ENCODE data around the gene NDUFAB1. TPM values are rescaled to one million over a fixed set of nuclear protein-coding genes. Genes with fewer than 3 reads are reported as not detected.
A peak's percentile ranks its signal among the peaks of the same experiment; 100 is the strongest.
"Not testable (repeated sequence)": the region's sequence is repeated elsewhere in the genome, so short reads cannot be mapped to it uniquely, and the experiment has no call there.

NDUFAB1 gene
- total RNA-seq, 2 experiments from 2014 or later = 152 to 153 TPM

DNA sequence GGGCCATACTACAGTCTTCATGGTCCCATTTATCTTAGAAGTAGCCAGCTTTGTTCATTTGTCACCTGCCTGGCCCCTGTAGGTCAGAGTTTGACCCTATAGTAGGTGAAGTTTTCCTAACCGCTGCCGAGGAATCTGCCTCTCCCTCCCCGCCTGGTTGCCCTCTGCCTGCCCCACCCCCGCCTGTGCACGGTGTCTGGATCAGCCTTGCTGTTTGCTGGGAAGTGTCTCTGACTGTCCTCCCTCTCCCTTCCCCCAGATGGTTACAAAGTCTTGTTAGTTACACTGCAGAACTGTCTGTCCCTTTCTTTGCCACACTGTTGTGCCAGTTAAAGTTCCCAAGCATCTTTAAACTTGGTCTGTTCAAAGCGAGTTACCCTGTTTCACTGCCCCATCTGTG is 32.9 kb downstream of the NDUFAB1 start:
- intact Hi-C loops (cut with micrococcal nuclease) = no loop called here
- DNase-seq = no peak
- Mint-ChIP-seq H3K27ac (no peak overlapping the region), H3K4me1 (ENCODE audit: low read depth) (peaks cover 25% of the 10 kb centered on the region), H3K27me3 (no peaks in the 10 kb centered on the region), H3K36me3 (peaks cover 42% of the 10 kb centered on the region), H3K9me3 (no peaks in the 10 kb centered on the region), H3K4me3 (no peak overlapping the region)
- POLR2A ChIA-PET = interaction anchor here (1.2 kb wide), 1 partner anchor 13 kb away, joined by 3 read pairs; no protein-coding TSS in a partner anchor
- CTCF ChIA-PET = interaction anchor here (2.2 kb wide), 1 partner anchor 34 kb away, joined by 12 read pairs; the partner anchor contains the start of gene NDUFAB1

DNA sequence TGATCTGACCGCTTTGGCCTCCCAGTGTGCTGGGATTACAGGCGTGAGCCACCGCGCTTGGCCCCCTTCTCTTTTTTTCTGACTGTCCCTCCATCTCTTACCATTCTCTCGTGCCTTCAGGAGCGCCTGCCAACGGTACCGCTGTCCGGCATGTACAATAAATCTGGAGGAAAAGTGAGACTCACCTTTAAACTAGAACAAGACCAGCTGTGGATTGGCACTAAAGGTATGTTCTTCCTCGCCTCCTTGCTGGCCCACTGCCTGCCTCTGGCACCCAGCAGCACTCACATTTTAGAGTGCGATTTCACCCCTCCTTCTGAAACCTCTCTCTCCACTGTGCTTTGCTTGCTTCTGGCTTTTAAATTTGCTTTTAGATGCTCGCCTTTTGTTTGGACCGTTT is 33.6 kb downstream of the NDUFAB1 start:
- Mint-ChIP-seq H3K27me3 (no peaks in the 10 kb centered on the region), H3K4me1 (ENCODE audit: low read depth) (peaks cover 25% of the 10 kb centered on the region), H3K9me3 (no peaks in the 10 kb centered on the region), H3K36me3 (peaks cover 39% of the 10 kb centered on the region), H3K27ac (no peak overlapping the region), H3K4me3 (no peak overlapping the region)
- CTCF ChIA-PET = interaction anchor here (2.2 kb wide), 1 partner anchor 35 kb away, joined by 12 read pairs; the partner anchor contains the start of gene NDUFAB1
- DNase-seq = no peak
- intact Hi-C loops (cut with micrococcal nuclease) = no loop called here
- POLR2A ChIA-PET = interaction anchor here (1.2 kb wide), 1 partner anchor 14 kb away, joined by 3 read pairs; no protein-coding TSS in a partner anchor

DNA sequence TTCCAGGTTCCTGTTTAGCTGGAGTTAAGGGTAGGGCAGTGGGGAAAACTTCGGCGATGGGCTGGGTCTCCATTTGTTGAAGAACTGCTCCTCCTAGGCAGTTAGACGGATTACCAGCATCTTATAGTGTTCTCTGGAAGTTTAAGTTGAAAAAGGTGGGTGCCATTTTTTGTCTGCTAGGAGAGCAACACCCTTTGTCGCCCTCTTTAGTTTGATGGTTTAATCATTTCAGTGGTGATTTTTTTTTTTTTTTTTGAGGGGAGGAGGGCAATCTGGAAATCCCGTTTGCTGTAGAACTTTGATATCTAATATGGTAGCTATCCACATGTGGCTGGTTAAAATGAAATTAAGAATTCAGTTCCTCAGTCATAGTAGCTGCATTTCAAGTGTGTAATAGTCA is 34.5 kb downstream of the NDUFAB1 start:
- DNase-seq = no peak

DNA sequence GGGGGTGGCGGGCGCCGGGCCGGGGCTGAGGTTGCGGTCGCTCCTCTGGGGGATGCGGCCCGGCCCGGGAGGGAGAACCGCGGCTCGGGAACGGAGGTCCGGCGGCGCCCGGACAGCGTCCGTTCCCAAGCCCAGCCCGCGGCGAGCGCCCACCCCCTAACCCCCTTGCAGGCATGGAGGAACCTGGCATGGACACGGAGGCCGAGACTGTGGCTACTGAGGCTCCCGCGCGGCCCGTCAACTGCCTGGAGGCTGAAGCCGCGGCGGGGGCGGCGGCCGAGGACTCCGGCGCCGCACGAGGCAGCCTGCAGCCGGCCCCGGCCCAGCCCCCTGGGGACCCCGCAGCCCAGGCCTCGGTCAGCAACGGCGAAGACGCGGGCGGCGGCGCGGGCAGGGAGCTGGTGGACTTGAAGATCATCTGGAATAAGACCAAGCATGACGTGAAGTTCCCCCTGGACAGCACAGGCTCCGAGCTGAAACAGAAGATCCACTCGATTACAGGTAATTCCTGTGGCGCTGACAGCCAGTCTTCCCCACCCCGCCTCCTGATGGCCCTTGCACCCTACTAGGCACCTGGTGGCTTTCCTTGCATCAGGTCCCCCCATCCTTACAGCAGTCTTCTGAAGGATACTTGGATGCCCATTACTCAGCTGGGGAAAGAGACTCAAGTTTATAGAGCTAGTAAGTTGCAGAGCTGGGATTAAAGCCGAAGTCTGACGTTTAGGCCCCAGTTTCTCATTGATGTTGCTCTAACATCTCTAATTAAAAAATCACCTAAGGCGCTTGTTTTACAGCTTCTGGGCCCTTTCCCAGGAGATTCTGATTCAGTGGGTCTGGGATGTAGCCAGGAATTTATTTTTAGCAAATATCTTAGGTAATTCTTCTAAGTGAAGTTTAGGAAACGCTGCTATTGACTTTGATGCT is 38.1 kb downstream of the NDUFAB1 start:
- no peak for DNase-seq
- Mint-ChIP-seq H3K4me1 (ENCODE audit: low read depth) (peaks cover 41% of the 10 kb centered on the region), H3K9me3 (no peaks in the 10 kb centered on the region), H3K27ac (peak overlapping the region; percentile 85), H3K4me3 (peak overlapping the region; percentile 90), H3K36me3 (peaks cover 23% of the 10 kb centered on the region), H3K27me3 (no peaks in the 10 kb centered on the region)
- intact Hi-C loops (cut with micrococcal nuclease) = loop anchor here (1.0 to 5.0 kb wide), 6 partner anchors 38 to 119 kb away; partner anchors contain the start of genes COG7, DCTN5, GGA2 and NDUFAB1
- POLR2A ChIA-PET = interaction anchor here (0.5 to 1.5 kb wide), 7 partner anchors 13 to 1456 kb away, joined by 3 to 6 read pairs (median 3); partner anchors contain the start of genes COG7, DCTN5 and PALB2
- CTCF ChIA-PET = interaction anchor here (0.7 to 3.7 kb wide), 11 partner anchors 10 to 173 kb away, joined by 3 to 13 read pairs (median 3); partner anchors contain the start of genes DCTN5, NDUFAB1 and PALB2

More for the DNA sequence above, 34.5 kb downstream of the NDUFAB1 start:
- H3K9me3 Mint-ChIP-seq = no peaks in the 10 kb centered on the region
- H3K4me1 Mint-ChIP-seq (ENCODE audit: low read depth) = peaks cover 30% of the 10 kb centered on the region
- intact Hi-C loops (cut with micrococcal nuclease) = no loop called here
- H3K4me3 Mint-ChIP-seq = no peak overlapping the region
- peak overlapping the region; percentile 49 for H3K27ac Mint-ChIP-seq
- CTCF ChIA-PET = interaction anchor here (1.0 to 2.2 kb wide), 2 partner anchors 16 to 35 kb away, joined by 4 to 12 read pairs; partner anchors contain the start of gene NDUFAB1
- peaks cover 35% of the 10 kb centered on the region for H3K36me3 Mint-ChIP-seq
- H3K27me3 Mint-ChIP-seq = no peaks in the 10 kb centered on the region
- POLR2A ChIA-PET = no interaction called here

DNA sequence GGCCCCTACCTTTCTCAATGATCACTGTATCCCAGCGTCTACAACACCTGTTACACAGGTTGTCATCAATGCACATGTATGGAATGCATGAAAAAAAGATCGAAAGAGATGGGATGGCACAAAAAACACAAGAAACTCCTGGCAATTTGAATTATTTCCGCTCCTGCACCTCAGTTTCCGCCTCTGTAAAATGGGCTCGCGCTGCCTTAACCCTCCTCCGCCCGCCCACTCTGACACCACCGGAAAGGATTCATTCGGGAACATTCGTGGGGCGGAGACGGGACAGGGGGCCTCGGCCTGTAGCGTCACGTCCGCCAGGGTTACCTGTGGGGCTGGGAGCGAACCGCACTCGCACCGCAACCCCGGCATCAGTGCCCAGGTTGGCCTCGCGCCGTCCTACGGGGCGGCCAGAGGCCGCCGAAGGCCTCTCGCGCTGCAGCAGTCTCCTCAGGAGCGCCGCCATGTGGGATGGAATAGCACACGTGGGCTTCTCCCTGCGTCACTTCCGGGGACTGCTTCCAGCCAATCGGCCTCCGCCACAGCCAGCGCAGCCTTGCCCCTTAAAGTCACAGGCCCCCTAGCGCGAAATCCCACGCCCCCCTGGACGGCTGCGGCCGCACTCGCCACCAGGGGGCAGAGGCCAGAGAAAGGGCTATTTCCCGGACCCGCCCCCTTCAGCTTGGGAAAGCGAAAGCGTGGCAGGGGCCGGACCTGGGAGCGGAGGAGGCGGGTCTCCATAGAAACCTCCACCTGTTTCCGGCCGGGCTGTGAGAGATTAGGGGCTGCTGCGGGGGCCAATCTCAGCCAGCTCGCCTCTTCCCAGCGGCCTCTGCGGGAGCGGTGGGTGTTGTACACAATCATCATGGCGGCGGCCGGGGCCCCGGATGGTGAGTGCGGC is 39.0 kb downstream of the NDUFAB1 start, which contains the start of the genes EARS2 and UBFD1:
EARS2 (minus strand) TSS at position 470 of the 898 bp plus-strand sequence; CDS start at position 463, 7 bp downstream.
UBFD1 (plus strand) TSS at position 847 of the 898 bp plus-strand sequence; CDS start at position 863, 16 bp downstream.
- Mint-ChIP-seq H3K27ac (peak within 1 kb of the TSS; percentile 85), H3K9me3 (no peaks in the 10 kb centered on the region), H3K27me3 (no peaks in the 10 kb centered on the region), H3K36me3 (peaks cover 14% of the 10 kb centered on the region), H3K4me3 (peak within 1 kb of the TSS; percentile 90), H3K4me1 (ENCODE audit: low read depth) (peaks cover 41% of the 10 kb centered on the region)
- intact Hi-C loops (cut with micrococcal nuclease) = loop anchor here (1.0 to 5.0 kb wide), 6 partner anchors 39 to 120 kb away; partner anchors contain the start of genes COG7, DCTN5, GGA2 and NDUFAB1
- peak; percentile 99 for DNase-seq
- ChIA-PET POLR2A (interaction anchor here (0.6 to 1.5 kb wide), 7 partner anchors 14 to 307 kb away, joined by 3 to 6 read pairs (median 3); partner anchors contain the start of genes COG7, DCTN5 and PALB2), CTCF (interaction anchor here (0.7 to 3.7 kb wide), 10 partner anchors 9 to 105 kb away, joined by 3 to 13 read pairs (median 3); partner anchors contain the start of genes DCTN5, NDUFAB1 and PALB2)

DNA sequence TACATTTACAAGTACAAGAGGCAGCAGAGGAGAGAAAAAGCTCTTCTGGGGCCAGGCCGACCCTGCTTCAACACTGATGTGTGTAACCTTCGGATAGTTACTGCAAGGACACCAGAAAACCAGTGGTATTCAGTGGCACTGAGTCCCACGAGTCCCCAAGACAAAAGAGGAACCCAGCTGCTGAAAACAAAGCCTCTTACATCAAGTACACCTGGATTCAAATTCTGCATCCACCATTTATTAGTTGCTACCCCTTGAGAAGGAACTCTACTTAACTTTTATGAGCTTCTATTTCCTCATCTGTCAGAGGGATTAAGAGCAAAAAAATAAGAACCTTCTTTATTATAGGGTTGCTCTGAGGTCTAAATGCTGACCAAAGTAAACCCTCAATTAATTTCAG is 41.6 kb downstream of the NDUFAB1 start:
- H3K9me3 Mint-ChIP-seq = no peaks in the 10 kb centered on the region
- CTCF ChIA-PET = interaction anchor here (0.8 to 2.2 kb wide), 2 partner anchors 21 to 120 kb away, joined by 3 to 7 read pairs; no protein-coding TSS in a partner anchor
- intact Hi-C loops (cut with micrococcal nuclease) = no loop called here
- peaks cover 26% of the 10 kb centered on the region for H3K4me1 Mint-ChIP-seq (ENCODE audit: low read depth)
- peak overlapping the region; percentile 40 for H3K27ac Mint-ChIP-seq
- peaks cover 18% of the 10 kb centered on the region for H3K36me3 Mint-ChIP-seq
- POLR2A ChIA-PET = no interaction called here
- DNase-seq = no peak
- no peaks in the 10 kb centered on the region for H3K27me3 Mint-ChIP-seq
- H3K4me3 Mint-ChIP-seq = no peak overlapping the region

DNA sequence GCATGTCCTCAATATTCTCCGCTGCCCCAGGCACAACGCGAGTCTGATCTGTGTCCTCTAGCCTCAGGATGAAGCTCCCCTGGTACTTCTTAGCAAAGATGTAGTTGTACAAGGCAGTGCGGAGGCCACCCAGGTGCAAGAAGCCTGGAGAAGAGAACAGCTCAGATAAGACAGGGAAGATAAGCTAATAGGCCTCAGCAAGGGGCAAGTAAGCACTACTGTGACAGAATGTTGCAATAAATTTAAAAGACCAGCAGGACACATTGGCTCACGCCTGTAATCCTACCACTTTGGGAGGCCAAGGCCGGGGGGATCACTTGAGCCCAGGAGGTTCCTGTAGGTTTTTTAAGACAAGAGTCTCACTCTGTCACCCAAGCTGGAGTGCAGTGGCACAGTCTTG is 44.0 kb downstream of the NDUFAB1 start:
- no peak for DNase-seq
- Mint-ChIP-seq H3K36me3 (peaks cover 21% of the 10 kb centered on the region), H3K27ac (no peak overlapping the region), H3K4me1 (ENCODE audit: low read depth) (peaks cover 16% of the 10 kb centered on the region), H3K4me3 (no peak overlapping the region), H3K9me3 (no peaks in the 10 kb centered on the region), H3K27me3 (no peaks in the 10 kb centered on the region)
- ChIA-PET CTCF (no interaction called here), POLR2A (no interaction called here)
- intact Hi-C loops (cut with micrococcal nuclease) = no loop called here

DNA sequence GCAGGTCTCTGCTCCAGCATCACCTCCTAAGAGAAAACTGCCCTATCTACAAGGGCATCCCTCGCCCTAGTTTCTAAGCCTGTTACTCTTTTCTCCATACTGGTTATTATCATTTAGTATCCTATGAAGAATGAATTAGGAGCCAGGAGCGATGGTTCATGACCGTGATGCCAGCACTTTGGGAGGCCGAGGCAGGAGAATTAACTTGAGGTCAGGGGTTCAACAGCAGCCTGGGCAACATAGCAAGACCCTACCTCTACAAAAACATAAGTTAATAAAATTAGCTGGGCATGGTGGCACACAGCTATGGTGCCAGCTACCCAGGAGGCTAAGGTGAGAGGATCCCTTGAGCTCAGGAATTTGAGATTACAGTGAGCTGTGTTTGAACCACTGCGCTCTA is 46.2 kb downstream of the NDUFAB1 start:
- Mint-ChIP-seq H3K36me3 (peaks cover 24% of the 10 kb centered on the region), H3K4me1 (ENCODE audit: low read depth) (peaks cover 2% of the 10 kb centered on the region), H3K27me3 (no peaks in the 10 kb centered on the region), H3K4me3 (no peak overlapping the region), H3K9me3 (no peaks in the 10 kb centered on the region), H3K27ac (no peak overlapping the region)
- DNase-seq = no peak
- ChIA-PET CTCF (interaction anchor here (0.6 kb wide), 1 partner anchor 125 kb away, joined by 3 read pairs; no protein-coding TSS in a partner anchor), POLR2A (no interaction called here)
- intact Hi-C loops (cut with micrococcal nuclease) = no loop called here

DNA sequence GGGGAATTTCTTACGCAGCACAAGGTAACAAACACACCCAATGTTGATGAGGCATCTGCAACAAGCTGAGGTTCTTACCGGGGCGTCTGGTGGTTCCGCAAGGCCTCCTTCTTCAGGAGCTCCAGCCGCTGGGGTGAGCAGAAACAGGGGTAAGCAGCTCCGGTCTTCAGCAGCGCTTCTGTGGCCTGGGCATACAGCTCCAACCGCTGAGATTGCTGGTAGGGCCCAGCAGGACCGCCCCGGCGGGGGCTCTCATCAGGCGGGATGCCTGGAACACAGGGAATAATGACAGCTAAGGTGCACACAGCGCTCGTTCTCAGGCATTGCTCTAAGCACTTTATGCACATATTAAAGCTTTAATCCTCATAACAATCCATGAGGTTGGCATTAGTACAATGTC is 51.7 kb downstream of the NDUFAB1 start:
- ChIA-PET CTCF (no interaction called here), POLR2A (interaction anchor here (0.5 kb wide), 1 partner anchor 1524 kb away, joined by 4 read pairs; no protein-coding TSS in a partner anchor)
- Mint-ChIP-seq H3K27me3 (no peaks in the 10 kb centered on the region), H3K4me3 (no peak overlapping the region), H3K36me3 (peaks cover 20% of the 10 kb centered on the region), H3K4me1 (ENCODE audit: low read depth) (no peaks in the 10 kb centered on the region), H3K9me3 (no peaks in the 10 kb centered on the region), H3K27ac (no peak overlapping the region)
- no peak for DNase-seq
- intact Hi-C loops (cut with micrococcal nuclease) = no loop called here

DNA sequence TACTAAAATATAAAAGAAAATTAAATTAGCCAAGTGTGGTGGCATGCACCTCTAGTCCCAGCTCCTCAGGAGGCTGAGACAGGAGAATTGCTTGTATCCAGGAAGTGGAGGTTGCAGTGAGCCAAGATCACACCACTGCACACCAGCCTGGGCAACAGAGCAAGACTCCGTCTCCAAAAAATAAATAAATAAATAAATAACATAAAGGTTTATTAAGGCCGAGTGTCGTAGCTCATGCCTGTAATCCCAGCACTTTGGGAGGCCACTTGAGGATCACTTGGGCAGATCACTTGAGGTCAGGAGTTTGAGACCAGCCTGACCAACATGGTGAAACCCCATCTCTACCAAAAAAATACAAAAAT is 55.3 kb downstream of the NDUFAB1 start:
- H3K4me1 Mint-ChIP-seq (ENCODE audit: low read depth) = not testable (repeated sequence)

More for the DNA sequence above, 55.3 kb downstream of the NDUFAB1 start:
- CTCF ChIA-PET = interaction anchor here (1.2 kb wide), 1 partner anchor 105 kb away, joined by 5 read pairs; no protein-coding TSS in a partner anchor
- H3K27ac Mint-ChIP-seq; H3K4me3 Mint-ChIP-seq; H3K27me3 Mint-ChIP-seq; intact Hi-C loops (cut with micrococcal nuclease); H3K9me3 Mint-ChIP-seq; DNase-seq; POLR2A ChIA-PET: not testable (repeated sequence)
- peaks cover 15% of the 10 kb centered on the region for H3K36me3 Mint-ChIP-seq
